ENCODE data around the gene ATP5MC2. TPM values are rescaled to one million over a fixed set of nuclear protein-coding genes. Genes with fewer than 3 reads are reported as not detected.

The ATP5MC2 gene
- total and polyA plus RNA-seq, 10 of the 15 experiments (the other 5 are each of a cell fraction or from before 2014, with no cell fraction given), result 379 to 1,090 (median 525) TPM

DNA sequence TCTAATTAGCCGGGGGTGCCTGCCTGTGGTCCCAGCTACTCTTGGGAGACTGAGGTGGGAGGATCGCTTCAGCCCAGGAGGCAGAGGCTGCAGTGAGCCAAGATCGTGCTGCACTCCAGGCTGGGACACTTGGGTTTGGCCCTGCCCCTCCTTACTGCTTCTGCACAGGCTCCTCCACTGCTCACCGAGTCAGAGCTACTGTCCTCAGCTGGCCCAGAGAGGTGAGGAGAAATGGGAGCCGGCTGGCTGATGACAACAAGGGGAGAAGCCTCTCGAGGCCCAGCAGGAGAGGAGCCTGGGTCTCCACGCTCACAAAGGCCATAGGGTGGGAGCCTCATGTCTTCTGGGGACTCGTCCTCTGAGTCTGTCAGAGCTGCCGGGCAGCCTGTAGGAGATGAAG, 37.6 kb upstream of the ATP5MC2 start:
- H3K4me3 ChIP-seq, result no peak overlapping the region
- H3K4me2 ChIP-seq (ENCODE audit: control insufficient read depth, insufficient read depth), result no peak overlapping the region
- 47% methylated on average over 9 of the region's 9 CpGs for WGBS (ENCODE audit: insufficient coverage, insufficient replicate concordance, low lambda C conversion rate, missing lambda C conversion rate)
- H2AFZ ChIP-seq (ENCODE audit: control insufficient read depth, low read depth, low read length), result no peak overlapping the region
- POLR2A ChIA-PET, result no interaction called here
- CTCF ChIA-PET, result interaction anchor here (0.8 to 7.3 kb wide), 4 partner anchors 13 to 38 kb away, joined by 3 to 66 read pairs (median 4); partner anchors contain the start of genes ATP5MC2 and CALCOCO1
- no peaks in the 10 kb centered on the region for H3K4me1 ChIP-seq (ENCODE audit: control insufficient read depth, insufficient read depth, low read length)
- H3K9ac ChIP-seq (ENCODE audit: control insufficient read depth, insufficient read depth, low read length), result no peak overlapping the region
- H3K36me3 ChIP-seq (ENCODE audit: control insufficient read depth in 2 of 2, insufficient read depth in 2 of 2, low read length in 1 of 2), result no peaks in the 10 kb centered on the region
- no peaks in the 10 kb centered on the region for H3K27me3 ChIP-seq (replicated peaks in 1 of 2; ENCODE audit: control insufficient read depth in 2 of 2, insufficient read depth in 2 of 2, low read length in 1 of 2)
- in situ Hi-C loops (cut with MboI), result no loop called here
- no peak for DNase-seq (ENCODE audit: low read depth, low spot score)
- no peak overlapping the region for H3K27ac ChIP-seq (ENCODE audit: control insufficient read depth, insufficient read depth)
- H4K20me1 ChIP-seq (ENCODE audit: control insufficient read depth, insufficient read depth), result no peaks in the 10 kb centered on the region
- H3K79me2 ChIP-seq (ENCODE audit: control insufficient read depth, insufficient read depth, low read length), result no peaks in the 10 kb centered on the region
- no TSS peak for BruUV-seq (replicated peaks)
- H3K9me3 ChIP-seq (replicated peaks; ENCODE audit: control insufficient read depth, insufficient read depth, low read length), result no peaks in the 10 kb centered on the region
- SMC1A ChIA-PET (ENCODE audit: uncharacterized antibody, unreplicated experiment), result interaction anchor here (0.9 to 1.1 kb wide), 2 partner anchors 11 to 31 kb away, joined by 4 read pairs; no protein-coding TSS in a partner anchor
- ATAC-seq, result no peak
- FAIRE-seq, result no peak
- TF ChIP-seq YBX1 (IDR thresholded peaks at IDR 0.05) (no peak), RFX5 (IDR thresholded peaks at IDR 0.05; ENCODE audit: low read depth, low read length) (no peak), TARDBP (IDR thresholded peaks at IDR 0.05; ENCODE audit: borderline replicate concordance) (no peak), FOS (IDR thresholded peaks at IDR 0.05; ENCODE audit: borderline replicate concordance, extremely low read depth, insufficient read length) (no peak), BCL11A (IDR thresholded peaks at IDR 0.05; ENCODE audit: low read depth, low read length) (no peak), TBL1XR1 (IDR thresholded peaks at IDR 0.05; ENCODE audit: low read depth, low read length) (no peak), EED (IDR thresholded peaks at IDR 0.05; ENCODE audit: low read depth) (no peak)
- TF ChIP-seq, protein P1, sequence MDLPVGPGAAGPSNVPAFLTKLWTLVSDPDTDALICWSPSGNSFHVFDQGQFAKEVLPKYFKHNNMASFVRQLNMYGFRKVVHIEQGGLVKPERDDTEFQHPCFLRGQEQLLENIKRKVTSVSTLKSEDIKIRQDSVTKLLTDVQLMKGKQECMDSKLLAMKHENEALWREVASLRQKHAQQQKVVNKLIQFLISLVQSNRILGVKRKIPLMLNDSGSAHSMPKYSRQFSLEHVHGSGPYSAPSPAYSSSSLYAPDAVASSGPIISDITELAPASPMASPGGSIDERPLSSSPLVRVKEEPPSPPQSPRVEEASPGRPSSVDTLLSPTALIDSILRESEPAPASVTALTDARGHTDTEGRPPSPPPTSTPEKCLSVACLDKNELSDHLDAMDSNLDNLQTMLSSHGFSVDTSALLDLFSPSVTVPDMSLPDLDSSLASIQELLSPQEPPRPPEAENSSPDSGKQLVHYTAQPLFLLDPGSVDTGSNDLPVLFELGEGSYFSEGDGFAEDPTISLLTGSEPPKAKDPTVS (IDR thresholded peaks at IDR 0.05; ENCODE audit: low read depth, low read length), result no peak
- RAD21 ChIA-PET (ENCODE audit: unreplicated experiment), result interaction anchor here (0.9 kb wide), 1 partner anchor 32 kb away, joined by 3 read pairs; no protein-coding TSS in a partner anchor
- intact Hi-C loops (cut with micrococcal nuclease; ENCODE audit: unreplicated experiment), result no loop called here
